ENCODE results near the gene MUC5B.
"Not testable (repeated sequence)": the region's sequence is repeated elsewhere in the genome, so short reads cannot be mapped to it uniquely, and the experiment has no call there.

The MUC5B gene

GRCh38 chr11:1239596-1240205 is 16.8 kb downstream of the MUC5B start:
- no peak for TF ChIP-seq CTCF (IDR thresholded peaks at IDR 0.05; ENCODE audit: low read length, missing control alignments)
- no peak overlapping the region for H3K4me3 ChIP-seq (replicated peaks; ENCODE audit: low read depth, low read length)
- no peak for DNase-seq (ENCODE audit: low read depth)

- H3K4me3 ChIP-seq (replicated peaks; ENCODE audit: low read depth, low read length), result no peak overlapping the region
- DNase-seq (ENCODE audit: low read depth), result no peak
- no peak for TF ChIP-seq CTCF (IDR thresholded peaks at IDR 0.05; ENCODE audit: low read length, missing control alignments)
Measured at GRCh38 chr11:1240771-1241170, 17.9 kb downstream of the MUC5B start.

GRCh38 chr11:1241706-1242105 is 18.8 kb downstream of the MUC5B start:
- TF ChIP-seq CTCF (IDR thresholded peaks at IDR 0.05; ENCODE audit: low read length, missing control alignments), result no peak
- H3K4me3 ChIP-seq (replicated peaks; ENCODE audit: low read depth, low read length), result no peak overlapping the region
- DNase-seq (ENCODE audit: low read depth), result no peak

- no peak for TF ChIP-seq CTCF (IDR thresholded peaks at IDR 0.05; ENCODE audit: low read length, missing control alignments)
- no peak for DNase-seq (ENCODE audit: low read depth)
- H3K4me3 ChIP-seq (replicated peaks; ENCODE audit: low read depth, low read length), result no peak overlapping the region
Measured at GRCh38 chr11:1242289-1242688, 19.4 kb downstream of the MUC5B start.

- H3K4me3 ChIP-seq (replicated peaks; ENCODE audit: low read depth, low read length); DNase-seq (ENCODE audit: low read depth): not testable (repeated sequence)
Measured at GRCh38 chr11:1242751-1243150, 19.9 kb downstream of the MUC5B start.

GRCh38 chr11:1243521-1243920 is 20.7 kb downstream of the MUC5B start:
- not testable (repeated sequence) for H3K4me3 ChIP-seq (replicated peaks; ENCODE audit: low read depth, low read length); DNase-seq (ENCODE audit: low read depth)

- not testable (repeated sequence) for H3K4me3 ChIP-seq (replicated peaks; ENCODE audit: low read depth, low read length); DNase-seq (ENCODE audit: low read depth)
Measured at GRCh38 chr11:1244557-1244956, 21.7 kb downstream of the MUC5B start.

- H3K4me3 ChIP-seq (replicated peaks; ENCODE audit: low read depth, low read length); DNase-seq (ENCODE audit: low read depth): not testable (repeated sequence)
Measured at GRCh38 chr11:1245717-1246116, 22.9 kb downstream of the MUC5B start.

GRCh38 chr11:1246301-1246700 is 23.4 kb downstream of the MUC5B start:
- not testable (repeated sequence) for DNase-seq (ENCODE audit: low read depth); H3K4me3 ChIP-seq (replicated peaks; ENCODE audit: low read depth, low read length)

- not testable (repeated sequence) for DNase-seq (ENCODE audit: low read depth); H3K4me3 ChIP-seq (replicated peaks; ENCODE audit: low read depth, low read length)
Measured at GRCh38 chr11:1247026-1247425, 24.2 kb downstream of the MUC5B start.

- H3K4me3 ChIP-seq (replicated peaks; ENCODE audit: low read depth, low read length); DNase-seq (ENCODE audit: low read depth): not testable (repeated sequence)
Measured at GRCh38 chr11:1248951-1249350, 26.1 kb downstream of the MUC5B start.

- not testable (repeated sequence) for H3K4me3 ChIP-seq (replicated peaks; ENCODE audit: low read depth, low read length); DNase-seq (ENCODE audit: low read depth)
Measured at GRCh38 chr11:1250411-1250810, 27.5 kb downstream of the MUC5B start.

Measured in fibroblast of pulmonary artery (primary cell).